SH-SY5Y (cell line): ENCODE results near the gene PIK3R4.

Experiments
- GATA2 ChIP-seq: IDR thresholded peaks from 2 replicates; pipeline ENCODE4 v1.6.1; 2011; ENCODE audit warnings: mild to moderate bottlenecking, low read depth, low read length
- GATA3 ChIP-seq: IDR thresholded peaks from 2 replicates; pipeline ENCODE4 v1.6.1; 2011; ENCODE audit warnings: low read depth, mild to moderate bottlenecking, low read length, moderate library complexity

The PIK3R4 gene

GRCh38 chr3:130645261-130645660, 101.4 kb downstream of the PIK3R4 start:
- TF ChIP-seq GATA2 (no peak), GATA3 (no peak)

GRCh38 chr3:130644628-130645253, 101.9 kb downstream of the PIK3R4 start:
- TF ChIP-seq GATA2 (no peak), GATA3 (no peak)

- TF ChIP-seq GATA2 (no peak), GATA3 (no peak)
Observed at GRCh38 chr3:130640027-130640426, 106.6 kb downstream of the PIK3R4 start.

GRCh38 chr3:130636480-130637234, 110.0 kb downstream of the PIK3R4 start:
- TF ChIP-seq GATA3 (no peak), GATA2 (no peak)

GRCh38 chr3:130635978-130636377, 110.7 kb downstream of the PIK3R4 start:
- TF ChIP-seq GATA2: no peak
- TF ChIP-seq GATA3: no peak

- TF ChIP-seq GATA3 (no peak), GATA2 (no peak)
Observed at GRCh38 chr3:130635285-130635684, 111.3 kb downstream of the PIK3R4 start.
